GM23338 (cell line): ENCODE data around the gene ZNF518B. TPM values are rescaled to one million over a fixed set of nuclear protein-coding genes. Genes with fewer than 3 reads are reported as not detected.

Experiments used
- ATAC-seq: fragments of 200-7000 bp; cut with Tn5 transposase; 3 replicates; pipeline ENCODE4 v1.9.1; 2020
- DNase-seq: peaks from one replicate; pipeline ENCODE4 v3.0.0-alpha.2; 2015; ENCODE audit warnings: low spot score
- H2AFZ ChIP-seq: fragments of 200-600 bp; sonication (generic); 2 replicates; pipeline ENCODE4 v1.8.0; 2016; ENCODE audit warnings: antibody characterized with exemption, mild to moderate bottlenecking, moderate library complexity
- H3F3A ChIP-seq: fragments of 200-600 bp; sonication (generic); replicated peaks from 2 replicates; pipeline ENCODE4 v1.8.0; 2017; ENCODE audit warnings: antibody characterized with exemption, mixed run types, low read depth
- H3K27ac ChIP-seq: fragments of 200-600 bp; sonication (generic); 2 replicates; pipeline ENCODE4 v1.6.1; 2016; ENCODE audit warnings: low read depth
- H3K27me3 ChIP-seq: fragments of 200-600 bp; sonication (generic); 2 replicates; pipeline ENCODE4 v1.8.0; 2016; ENCODE audit warnings: mild to moderate bottlenecking, mixed run types, moderate library complexity; ENCODE audit not compliant: insufficient read depth
- H3K36me3 ChIP-seq: fragments of 200-600 bp; sonication (generic); 2 replicates; pipeline ENCODE4 v1.8.0; 2016; ENCODE audit warnings: mild to moderate bottlenecking; ENCODE audit not compliant: insufficient read depth
- H3K4me1 ChIP-seq: fragments of 200-600 bp; sonication (generic); 2 replicates; pipeline ENCODE4 v1.8.0; 2016; ENCODE audit warnings: mild to moderate bottlenecking, moderate library complexity; ENCODE audit not compliant: insufficient read depth
- H3K4me2 ChIP-seq: fragments of 200-600 bp; sonication (generic); 2 replicates; pipeline ENCODE4 v1.7.1; 2017; ENCODE audit warnings: mixed run types
- H3K4me3 ChIP-seq: fragments of 200-600 bp; sonication (generic); 2 replicates; pipeline ENCODE4 v1.6.1; 2016; ENCODE audit warnings: mixed run types
- H3K79me2 ChIP-seq: fragments of 200-600 bp; sonication (generic); replicated peaks from 2 replicates; pipeline ENCODE4 v1.8.0; 2017; ENCODE audit warnings: mild to moderate bottlenecking; ENCODE audit not compliant: insufficient read depth
- H3K9me2 ChIP-seq: fragments of 200-600 bp; sonication (generic); 2 replicates; pipeline ENCODE4 v1.8.0; 2017; ENCODE audit not compliant: insufficient read depth
- H4K20me1 ChIP-seq: fragments of 200-600 bp; sonication (generic); replicated peaks from 2 replicates; pipeline ENCODE4 v1.8.0; 2017; ENCODE audit warnings: mild to moderate bottlenecking; ENCODE audit not compliant: insufficient read depth
- H3K27ac Mint-ChIP-seq: 2 replicates; pipeline ENCODE4 v1.8.0; 2020; ENCODE audit warnings: inconsistent platforms, mild to moderate bottlenecking, moderate library complexity, mixed read lengths
- H3K27me3 Mint-ChIP-seq: 3 replicates; pipeline ENCODE4 v1.8.0; 2022; ENCODE audit warnings: low read depth, mild to moderate bottlenecking, moderate library complexity, mixed read lengths, inconsistent platforms; ENCODE audit not compliant: insufficient read depth, poor library complexity
- H3K36me3 Mint-ChIP-seq: 3 replicates; pipeline ENCODE4 v1.8.0; 2021; ENCODE audit warnings: low read depth, mild to moderate bottlenecking, inconsistent platforms, moderate library complexity, mixed read lengths
- H3K4me1 Mint-ChIP-seq: 3 replicates; pipeline ENCODE4 v1.8.0; 2020; ENCODE audit warnings: mild to moderate bottlenecking, inconsistent platforms, mixed read lengths
- H3K4me3 Mint-ChIP-seq: 3 replicates; pipeline ENCODE4 v1.8.0; 2021; ENCODE audit warnings: moderate library complexity, mild to moderate bottlenecking, inconsistent platforms, mixed read lengths
- H3K9me3 Mint-ChIP-seq: 3 replicates; pipeline ENCODE4 v1.8.0; 2020; ENCODE audit warnings: moderate library complexity, mild to moderate bottlenecking, inconsistent platforms, mixed read lengths
- CREB1 ChIP-seq: fragments of 250-450 bp; sonication (Bioruptor Pico); IDR thresholded peaks from 2 replicates; pipeline ENCODE4 v1.5.0; 2020; ENCODE audit warnings: low read depth, mild to moderate bottlenecking, moderate library complexity
- CTCF ChIP-seq, 2 experiments: fragments of 200-600 bp in 1 of 2; sonication (generic) in 1 of 2; conservative IDR thresholded peaks; 2 replicates each; pipeline versions ENCODE4 v1.5.1 to v1.6.1; 2016 to 2017; ENCODE audit warnings: antibody characterized with exemption in 2 of 2, low read depth in 2 of 2, mild to moderate bottlenecking in 2 of 2, moderate library complexity in 1 of 2
- EZH2 ChIP-seq: fragments of 200-600 bp; sonication (generic); IDR thresholded peaks from one replicate; pipeline ENCODE4 v1.8.0; 2017; ENCODE audit warnings: antibody characterized with exemption, mild to moderate bottlenecking, low read depth; ENCODE audit not compliant: unreplicated experiment
- EZH2phosphoT487 ChIP-seq: fragments of 200-600 bp; sonication (generic); IDR thresholded peaks from one replicate; pipeline ENCODE4 v1.8.1; 2018; ENCODE audit warnings: antibody characterized with exemption; ENCODE audit not compliant: unreplicated experiment
- JUNB ChIP-seq: IDR thresholded peaks from one replicate; pipeline ENCODE4 v1.6.1; 2016; ENCODE audit warnings: antibody characterized with exemption; ENCODE audit not compliant: unreplicated experiment
- NANOG ChIP-seq: IDR thresholded peaks from 2 replicates; pipeline ENCODE4 v1.6.1; 2016; ENCODE audit warnings: antibody characterized with exemption, borderline replicate concordance
- POLR2AphosphoS5 ChIP-seq: IDR thresholded peaks from 2 replicates; pipeline ENCODE4 v1.6.1; 2016; ENCODE audit warnings: antibody characterized with exemption, low read depth
- REST ChIP-seq: IDR thresholded peaks from one replicate; pipeline ENCODE4 v1.6.1; 2018; ENCODE audit warnings: antibody characterized with exemption; ENCODE audit not compliant: unreplicated experiment
- STAT1 ChIP-seq: IDR thresholded peaks from one replicate; pipeline ENCODE4 v1.6.1; 2016; ENCODE audit warnings: antibody characterized with exemption; ENCODE audit not compliant: unreplicated experiment
- ZNF114 ChIP-seq: fragments of 250-450 bp; sonication (Bioruptor Pico); IDR thresholded peaks from 2 replicates; pipeline ENCODE4 v1.5.0; 2020; ENCODE audit warnings: mild to moderate bottlenecking, moderate library complexity
- ZNF331 ChIP-seq: fragments of 250-450 bp; sonication (Bioruptor Pico); IDR thresholded peaks from 2 replicates; pipeline ENCODE4 v1.5.0; 2020; ENCODE audit warnings: low read depth, mild to moderate bottlenecking, moderate library complexity
- polyA plus RNA-seq: library from polyadenylated mRNA; unstranded; fragments of >200 nt; fragmentation: Nextera tagmentation; extraction: Ambion mirVana; gene quantifications from 2 replicates; pipeline ENCODE4 v1.2.1, GENCODE V29; 2016
- total RNA-seq: library from RNA; depleted of rRNA; stranded (reverse); fragments of >200 nt; shearing (Covaris generic); gene quantifications from 2 replicates; pipeline ENCODE4 v1.2.3, GENCODE V29; 2014

The ZNF518B gene
- total and polyA plus RNA-seq, 2 experiments from 2014 or later = 2.9 to 10.8 TPM

GRCh38 chr4:10455133-10455532, 2.1 kb downstream of the ZNF518B start (continued):
- TF ChIP-seq CTCF (conservative IDR thresholded peaks at IDR 0.05; ENCODE audit: low read depth in 2 of 2) (no peak), REST (no peak), NANOG (no peak)

- no peak for DNase-seq
- no peaks in the 10 kb centered on the region for H3F3A ChIP-seq
- H3K4me2 ChIP-seq = peak overlapping the region; percentile 91
- H3K27me3 ChIP-seq = peaks cover 55% of the 10 kb centered on the region
- H2AFZ ChIP-seq = no peak overlapping the region
- peaks cover 30% of the 10 kb centered on the region for H3K4me1 ChIP-seq
- no peak for ATAC-seq
- H4K20me1 ChIP-seq = peaks cover 26% of the 10 kb centered on the region
- Mint-ChIP-seq H3K9me3 (no peaks in the 10 kb centered on the region; the same call in 2 of the 3 replicates), H3K27ac (no peak overlapping the region), H3K4me1 (peaks cover 27% of the 10 kb centered on the region), H3K36me3 (peaks cover 15% of the 10 kb centered on the region), H3K4me3 (no peak overlapping the region), H3K27me3 (peaks cover 43% of the 10 kb centered on the region)
- no peaks in the 10 kb centered on the region for H3K9me2 ChIP-seq
- H3K4me3 ChIP-seq = peak overlapping the region; percentile 73; the same call in 1 of the 2 replicates
- H3K36me3 ChIP-seq = no peaks in the 10 kb centered on the region
- no peaks in the 10 kb centered on the region for H3K79me2 ChIP-seq
- H3K27ac ChIP-seq = no peak overlapping the region
- TF ChIP-seq ZNF331 (no peak), CREB1 (CRISPR knock-in tag) (no peak), POLR2AphosphoS5 (no peak), ZNF114 (CRISPR knock-in tag) (no peak), STAT1 (no peak), JUNB (no peak), EZH2phosphoT487 (no peak), CTCF (conservative IDR thresholded peaks at IDR 0.05; ENCODE audit: low read depth in 2 of 2) (no peak), REST (no peak), EZH2 (no peak), NANOG (no peak)
Measured at GRCh38 chr4:10454726-10455125, 2.5 kb downstream of the ZNF518B start.
